GM18858 (cell line): ENCODE measurements around the gene TMEM140.

Experiments used
- ATAC-seq: cut with Tn5 transposase; IDR thresholded peaks from one replicate; pipeline ENCODE4 v1.9.1; 2021; ENCODE audit not compliant: unreplicated experiment

Gene TMEM140

GRCh38 chr7:135158141-135158655, 10.3 kb downstream of the TMEM140 start:
- ATAC-seq: no peak

DNA sequence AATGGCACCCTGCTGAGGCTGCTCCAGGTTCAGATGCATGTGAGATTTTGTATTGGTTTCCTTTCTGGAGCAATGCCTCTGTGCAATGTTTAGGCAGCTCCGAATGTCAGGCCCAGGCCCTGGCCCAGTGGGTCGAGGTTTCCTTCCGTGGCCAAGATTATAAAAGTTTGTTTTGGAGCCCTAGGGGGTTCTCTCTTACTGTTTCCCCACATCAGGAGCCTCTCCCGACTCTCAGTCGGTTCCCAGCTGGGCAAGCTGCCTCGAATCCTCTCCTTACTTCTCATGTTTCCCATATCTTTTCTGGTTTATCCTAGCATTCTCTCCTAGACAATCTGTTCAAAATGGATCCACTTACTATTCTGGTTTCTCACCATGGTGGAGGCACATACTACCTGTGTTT, 11.0 kb downstream of the TMEM140 start:
- ATAC-seq: no peak

DNA sequence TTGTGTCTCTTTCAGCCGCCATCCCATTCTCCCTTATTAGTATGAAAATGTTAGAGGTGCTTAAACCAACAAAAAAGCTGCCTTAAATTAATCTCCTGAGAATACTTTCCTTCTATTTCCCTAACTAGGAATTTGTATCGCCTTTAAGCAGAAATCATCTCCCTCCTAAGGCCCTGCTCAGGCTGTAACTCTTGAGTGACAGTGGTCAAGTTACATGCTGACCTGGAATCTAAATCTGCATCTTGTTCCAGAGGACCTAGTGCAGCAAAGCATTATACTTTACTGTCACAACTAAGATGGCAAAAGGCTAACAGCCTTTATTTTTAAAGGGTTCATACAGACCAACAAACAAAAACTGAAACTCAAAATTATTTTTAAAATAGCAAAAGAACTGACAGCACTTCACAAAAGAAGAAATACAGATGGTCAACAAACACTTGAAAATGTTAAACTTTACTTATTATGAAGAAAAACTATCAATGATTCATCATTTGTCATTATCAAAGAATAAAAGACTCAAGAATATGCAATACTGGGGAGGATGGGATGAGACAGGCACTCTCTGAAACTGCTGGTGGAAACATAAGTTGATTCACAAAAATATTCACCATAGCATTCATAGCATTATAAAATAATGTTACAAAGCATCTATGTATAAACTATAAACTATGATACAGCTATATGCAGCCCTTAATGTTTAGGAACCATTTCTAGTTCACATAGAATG, 11.7 kb downstream of the TMEM140 start:
- no peak for ATAC-seq

GRCh38 chr7:135160098-135160857, 12.4 kb downstream of the TMEM140 start:
- ATAC-seq: no peak

DNA sequence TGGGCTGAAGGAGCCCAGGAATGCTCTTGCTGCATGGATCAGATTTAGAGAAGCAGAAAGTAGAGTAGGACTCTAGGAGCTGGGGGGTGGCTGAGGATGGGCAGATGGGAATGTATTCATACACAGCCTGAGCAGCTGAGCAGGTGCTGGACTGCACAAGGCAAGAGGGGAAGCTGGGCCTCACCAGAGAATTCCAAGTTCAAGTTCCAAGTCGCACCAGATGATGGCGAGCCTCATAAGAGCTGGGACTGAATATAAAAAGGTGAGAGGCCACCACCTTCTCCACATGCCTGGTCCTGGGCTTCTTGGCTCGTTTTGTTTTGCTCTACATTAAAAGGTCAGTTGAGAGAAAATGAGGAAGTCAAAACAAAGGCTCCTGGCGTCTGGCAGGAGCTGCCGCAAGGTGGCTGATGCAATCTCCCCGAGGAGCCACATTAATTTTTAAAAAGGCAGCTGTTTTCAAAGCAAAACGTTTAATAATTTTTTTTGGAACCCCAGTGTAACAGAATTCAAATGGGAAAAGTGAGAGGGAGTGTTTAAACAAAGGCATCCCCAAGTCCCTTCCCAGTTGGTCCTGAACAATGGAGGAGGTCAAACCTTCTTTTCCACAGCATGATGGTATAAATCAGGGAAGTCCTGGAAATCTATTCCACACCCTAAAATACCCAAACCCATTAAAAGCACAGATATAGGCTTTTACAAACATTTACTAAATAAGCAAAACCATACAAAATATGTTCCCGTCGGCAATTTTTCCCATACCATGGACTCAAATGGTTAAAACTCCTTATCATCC, 13.2 kb downstream of the TMEM140 start:
- no peak for ATAC-seq

DNA sequence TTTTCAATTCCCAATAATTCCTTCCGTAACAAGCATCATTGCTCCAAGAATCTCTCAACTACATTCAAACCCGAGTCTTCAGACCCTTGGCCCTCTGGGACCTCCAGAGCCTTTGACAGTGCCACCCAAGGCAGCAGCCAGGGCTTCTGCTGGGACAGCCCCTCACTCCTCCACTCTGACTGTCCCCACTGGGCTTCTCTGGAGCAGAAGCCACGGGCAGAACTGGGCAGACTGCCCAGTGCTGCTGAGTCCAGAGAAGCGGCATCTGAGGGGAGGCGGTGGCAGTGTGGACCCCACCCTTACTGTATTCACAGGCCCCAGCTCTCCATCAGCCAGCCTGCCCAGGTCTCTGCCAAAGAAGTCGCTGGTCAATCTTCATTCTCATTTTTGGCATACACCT, 13.8 kb downstream of the TMEM140 start:
- no peak for ATAC-seq

DNA sequence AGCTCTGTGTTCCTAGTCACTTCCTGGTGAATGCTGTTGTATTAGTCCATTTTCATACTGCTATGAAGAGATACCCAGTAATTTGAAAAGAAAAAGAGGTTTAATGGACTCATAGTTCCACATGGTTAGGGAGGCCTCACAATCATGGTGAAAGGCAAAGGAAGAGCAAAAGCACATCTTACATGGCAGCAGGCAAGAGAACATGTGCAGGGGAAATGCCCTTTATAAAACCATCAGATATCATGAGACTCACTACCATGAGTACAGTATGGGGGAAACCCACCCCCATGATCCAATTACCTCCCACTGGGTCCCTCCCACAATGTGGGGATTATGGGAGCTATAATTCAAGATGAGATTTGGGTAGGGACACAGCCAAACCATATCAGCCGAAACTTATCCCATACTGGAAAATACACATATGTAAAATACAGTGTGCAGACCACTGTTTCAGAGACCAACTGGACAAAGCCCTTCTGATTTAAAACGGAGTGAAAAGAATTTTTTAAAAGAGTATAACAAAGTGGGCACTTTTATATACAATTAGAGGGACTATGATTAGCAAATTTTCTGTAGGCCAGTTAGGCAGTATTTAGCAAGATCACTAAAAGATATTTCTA, 14.6 kb downstream of the TMEM140 start:
- ATAC-seq: no peak

GRCh38 chr7:135164357-135165061, 16.6 kb downstream of the TMEM140 start:
- ATAC-seq: no peak

DNA sequence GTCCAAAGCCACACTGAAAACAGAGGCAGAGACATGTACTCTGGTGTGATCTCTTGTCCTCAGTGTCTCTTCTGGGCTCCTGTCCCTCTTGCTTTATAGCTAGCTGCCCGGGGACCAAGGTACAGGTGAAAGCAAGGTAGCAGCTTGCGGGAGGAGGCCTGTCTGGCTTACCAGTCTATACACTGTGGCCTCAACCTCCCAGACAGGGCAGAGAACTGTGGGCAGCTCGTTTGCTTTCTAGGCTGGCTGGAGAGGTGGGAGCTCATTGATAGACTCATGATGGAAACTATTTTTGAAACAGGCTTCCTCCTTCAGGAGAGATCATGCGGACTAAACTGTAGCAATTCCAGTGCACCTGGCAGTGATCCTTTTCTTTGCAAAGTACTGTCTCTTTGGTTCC, 18.0 kb downstream of the TMEM140 start:
- no peak for ATAC-seq

DNA sequence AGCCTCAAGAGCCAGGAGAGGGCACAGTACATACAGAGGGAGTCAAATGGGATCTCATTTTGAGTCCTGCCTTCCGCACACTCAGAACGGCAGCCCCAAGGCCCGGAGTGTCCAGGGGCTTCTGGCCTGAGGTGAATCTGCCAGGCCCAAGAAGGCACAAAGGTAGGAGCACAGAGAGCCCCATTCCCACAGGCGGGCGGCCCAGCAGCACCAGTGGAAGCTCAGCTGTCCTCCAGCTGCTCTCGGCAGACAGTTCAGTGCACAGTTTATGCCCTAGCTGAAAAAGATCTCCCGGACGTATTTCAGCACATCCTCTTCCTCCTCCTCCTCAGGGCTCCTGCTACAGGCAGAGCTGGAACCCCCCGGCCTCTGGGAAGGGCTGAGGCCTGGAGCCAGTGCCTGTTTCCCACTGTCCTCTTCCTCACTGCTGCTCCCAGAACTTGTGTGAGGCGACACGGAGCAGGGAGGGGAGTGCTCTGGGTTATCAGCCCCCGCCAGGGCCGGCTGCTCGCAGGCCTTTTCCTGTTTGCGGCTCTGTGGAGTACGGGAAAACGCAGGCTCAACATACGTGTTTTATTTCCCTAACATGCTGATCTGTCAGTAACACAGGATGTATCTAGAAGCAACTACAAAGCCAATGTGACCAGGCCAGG, 18.6 kb downstream of the TMEM140 start:
- no peak for ATAC-seq

DNA sequence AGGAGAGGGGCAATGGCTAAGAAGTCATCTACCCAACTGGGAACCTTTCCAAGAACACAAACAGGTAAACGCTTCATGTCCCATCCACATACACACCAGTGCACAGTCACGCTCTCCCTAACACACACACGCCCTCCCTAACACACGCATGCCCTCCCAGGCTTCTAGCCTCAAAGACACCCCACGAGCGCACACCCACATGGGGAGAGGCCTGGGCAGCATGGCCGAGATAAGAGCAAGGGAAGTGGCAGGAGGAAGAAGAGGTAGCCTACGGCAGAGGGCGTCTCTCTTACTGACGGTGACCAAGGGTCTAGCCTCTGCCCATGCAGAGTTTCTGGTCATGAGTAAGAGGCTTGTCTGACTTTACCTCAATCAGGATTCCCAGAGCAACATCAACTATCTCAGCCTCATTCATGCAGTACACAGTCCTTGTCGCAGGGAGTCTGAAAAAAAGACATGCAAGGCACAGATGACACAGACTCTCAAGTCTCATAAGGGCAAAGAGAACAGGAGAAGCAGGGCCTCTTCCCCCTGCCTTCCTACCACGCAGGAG, 19.6 kb downstream of the TMEM140 start:
- no peak for ATAC-seq

DNA sequence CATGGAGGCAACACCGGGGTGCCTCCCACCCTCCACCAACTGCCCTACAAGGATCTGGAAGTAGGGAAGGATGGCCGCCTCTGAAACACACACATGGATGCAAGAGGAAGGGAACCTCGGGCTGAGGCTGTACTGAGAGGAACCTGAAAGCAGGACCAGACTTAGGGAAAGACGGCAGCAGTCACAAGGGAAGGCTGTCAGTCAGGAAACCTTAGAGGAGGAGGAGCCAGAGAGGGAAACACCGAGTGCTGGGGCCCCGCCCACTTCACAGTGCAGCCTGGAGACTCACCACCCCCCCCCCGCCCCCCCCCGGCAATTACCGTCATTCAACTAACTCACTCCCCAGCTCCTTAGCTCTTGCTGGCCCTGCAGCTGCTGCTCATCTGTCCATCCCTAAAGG, 20.1 kb downstream of the TMEM140 start:
- no peak for ATAC-seq

DNA sequence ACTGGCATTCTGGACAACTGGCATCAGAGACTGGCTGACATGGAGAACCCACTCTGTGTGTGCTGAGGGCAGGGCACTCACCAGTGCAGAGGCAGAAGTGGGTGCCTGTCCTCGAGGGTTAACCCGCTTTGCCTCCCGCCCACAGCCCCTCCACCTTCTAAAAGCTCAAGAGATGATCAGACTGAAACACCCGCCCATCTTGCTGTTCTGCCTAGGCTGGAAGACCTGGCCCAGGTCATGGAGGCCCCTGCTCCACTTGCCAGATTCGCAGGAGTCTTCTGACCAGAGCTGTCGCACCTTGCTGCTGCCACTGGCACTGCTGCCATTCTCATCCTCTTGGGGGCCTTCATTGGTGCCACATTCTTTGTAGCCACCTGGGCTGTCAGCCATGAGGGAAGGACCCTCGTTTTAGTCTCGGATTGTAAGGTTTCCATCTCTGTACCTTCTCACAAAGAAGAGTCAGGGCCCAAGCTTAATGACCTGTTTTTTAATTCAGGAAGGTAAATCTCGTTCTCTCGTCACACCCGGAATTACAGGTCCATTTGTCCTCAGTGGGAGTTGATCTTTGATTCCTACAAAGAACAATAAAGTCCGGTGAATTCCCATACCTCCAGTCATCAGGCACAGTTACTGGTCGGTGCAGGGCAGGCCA, 20.7 kb downstream of the TMEM140 start:
- no peak for ATAC-seq

- ATAC-seq: peak; percentile 32
These were observed 21.5 kb downstream of the TMEM140 start for GRCh38 chr7:135169141-135169963.

- peak; percentile 0 for ATAC-seq
These were observed 22.0 kb downstream of the TMEM140 start for GRCh38 chr7:135169964-135170273.

- peak; percentile 60 for ATAC-seq
These were observed 22.6 kb downstream of the TMEM140 start, which contains the start of gene CYREN for GRCh38 chr7:135170274-135170997. TSS of gene CYREN (minus strand) at chr7:135170707. CDS start at chr7:135168922, 1,785 bp downstream.

DNA sequence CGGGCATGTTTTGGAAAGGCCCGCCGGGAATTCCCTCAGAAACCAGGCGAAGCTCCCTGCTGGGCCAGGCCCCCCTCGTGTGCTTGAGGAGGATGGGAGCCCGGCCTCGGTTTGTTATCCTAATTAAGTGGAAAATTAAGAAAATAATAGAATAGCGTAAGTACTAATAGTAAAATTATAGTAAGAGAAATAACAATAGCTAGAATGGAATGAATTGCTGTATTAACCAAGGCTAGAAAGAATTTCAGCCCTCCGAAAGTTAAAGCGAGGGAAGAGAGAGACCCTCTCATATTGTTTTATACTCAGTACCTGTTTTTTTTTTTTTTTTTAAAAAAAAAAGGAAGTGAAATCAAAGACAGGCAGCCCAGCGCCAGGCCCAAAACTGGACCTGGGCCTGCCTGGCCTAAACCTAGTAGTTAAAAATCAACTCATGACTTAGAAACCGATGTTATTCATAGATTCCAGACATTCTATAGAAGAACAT, 23.2 kb downstream of the TMEM140 start:
- peak; percentile 24 for ATAC-seq
